Neuron (in vitro differentiated cells): Measurements from ENCODE around the gene COMMD8.
"Not testable (repeated sequence)": the region's sequence is repeated elsewhere in the genome, so short reads cannot be mapped to it uniquely, and the experiment has no call there.

Experiments
- H2AFZ ChIP-seq: one replicate; pipeline ENCODE4 v1.6.1; 2013; ENCODE audit warnings: low read depth, mild to moderate bottlenecking, inconsistent platforms, low read length, moderate library complexity
- H3K27me3 ChIP-seq: one replicate; pipeline ENCODE4 v1.6.1; 2013; ENCODE audit warnings: low read length; ENCODE audit not compliant: insufficient read depth
- H3K36me3 ChIP-seq: one replicate; pipeline ENCODE4 v1.6.1; 2013; ENCODE audit warnings: low read length; ENCODE audit not compliant: insufficient read depth
- H3K4me1 ChIP-seq: one replicate; pipeline ENCODE4 v1.6.1; 2013; ENCODE audit warnings: low read length; ENCODE audit not compliant: insufficient read depth
- H3K4me3 ChIP-seq: 2 replicates; pipeline ENCODE4 v1.5.1; 2013; ENCODE audit warnings: mild to moderate bottlenecking, low read length, moderate library complexity
- H3K9me3 ChIP-seq: one replicate; pipeline ENCODE4 v1.6.1; 2013; ENCODE audit warnings: low read length

Gene COMMD8

DNA sequence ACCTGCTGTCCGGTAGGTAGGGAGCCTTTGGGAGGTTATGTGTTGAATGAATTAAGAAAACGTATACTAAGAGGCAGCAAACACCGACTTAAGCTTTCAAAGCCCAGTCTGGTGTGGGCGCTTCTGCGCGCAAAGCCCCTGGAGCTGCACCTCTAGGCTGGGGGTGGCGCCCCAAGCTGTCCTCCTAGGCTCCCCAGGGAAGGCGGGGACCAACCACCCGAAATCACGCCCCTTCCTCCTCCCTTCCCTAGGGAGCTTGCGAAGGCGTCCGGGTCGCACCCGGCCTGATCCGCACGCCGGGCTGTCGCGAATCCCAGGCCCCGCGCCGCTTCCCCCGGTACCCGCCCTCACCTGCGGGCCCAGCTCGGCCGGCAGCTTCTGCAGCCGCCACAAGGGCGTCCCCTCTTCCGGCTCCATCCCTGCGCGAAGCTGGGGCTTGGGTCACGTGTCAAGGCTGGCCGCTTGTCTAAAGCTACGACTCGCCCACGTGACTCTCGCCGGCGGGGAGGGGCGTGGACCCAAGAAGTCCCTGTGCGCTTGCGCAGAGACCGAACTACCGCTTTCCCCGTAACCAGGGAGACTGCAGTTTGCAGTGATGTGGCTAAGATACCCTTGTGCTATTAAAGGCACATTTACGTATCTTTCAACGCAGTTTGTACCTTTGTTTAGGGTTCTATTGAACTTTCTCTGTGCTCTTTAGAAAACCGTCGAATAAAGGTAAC, at the start of gene COMMD8:
Gene COMMD8, minus strand, starts transcription at position 468 of the 722 bp plus-strand sequence. Its CDS starts 51 bp downstream, at position 417.
- Histone ChIP-seq H2AFZ (peak within 1 kb of the TSS; percentile 84), H3K4me1 (peaks cover 13% of the 10 kb centered on the region), H3K36me3 (peaks cover 9% of the 10 kb centered on the region), H3K27me3 (peaks cover 3% of the 10 kb centered on the region), H3K9me3 (no peaks in the 10 kb centered on the region), H3K4me3 (peak within 1 kb of the TSS; percentile 85)

DNA sequence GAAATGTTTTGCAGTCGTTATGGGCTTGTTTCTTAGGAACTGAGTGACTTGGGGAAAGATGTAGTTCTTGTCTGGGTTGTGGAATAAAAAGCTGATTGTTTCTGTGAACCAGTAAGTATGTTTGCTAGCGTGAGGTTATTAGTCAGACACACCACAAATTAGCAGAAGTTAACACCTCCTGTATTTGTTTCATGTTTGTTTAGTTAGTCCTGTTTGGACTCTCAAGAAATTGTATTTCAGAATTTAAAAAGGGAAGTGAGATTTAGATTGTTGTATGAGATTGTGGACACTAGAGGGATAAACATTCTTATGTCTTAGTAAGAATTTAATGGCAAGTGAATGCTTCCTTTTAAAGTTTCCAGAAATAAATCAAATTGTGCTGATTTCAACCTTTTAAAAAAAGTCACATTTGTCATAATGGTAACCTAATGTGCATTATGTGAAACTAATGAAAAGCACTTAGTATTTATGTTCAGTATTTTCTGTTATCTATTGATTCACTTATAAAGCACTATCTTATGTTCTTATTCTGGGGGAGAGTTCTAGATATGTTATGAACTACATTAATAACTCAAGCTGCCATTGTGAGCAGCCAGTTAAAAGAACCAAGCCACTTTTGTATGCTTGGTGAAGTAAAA, 47.1 kb upstream of the COMMD8 start:
- no peaks in the 10 kb centered on the region for H3K9me3 ChIP-seq
- no peaks in the 10 kb centered on the region for H3K36me3 ChIP-seq
- H3K4me1 ChIP-seq = peaks cover 10% of the 10 kb centered on the region
- H2AFZ ChIP-seq = no peak overlapping the region
- no peaks in the 10 kb centered on the region for H3K27me3 ChIP-seq
- H3K4me3 ChIP-seq = no peak overlapping the region

DNA sequence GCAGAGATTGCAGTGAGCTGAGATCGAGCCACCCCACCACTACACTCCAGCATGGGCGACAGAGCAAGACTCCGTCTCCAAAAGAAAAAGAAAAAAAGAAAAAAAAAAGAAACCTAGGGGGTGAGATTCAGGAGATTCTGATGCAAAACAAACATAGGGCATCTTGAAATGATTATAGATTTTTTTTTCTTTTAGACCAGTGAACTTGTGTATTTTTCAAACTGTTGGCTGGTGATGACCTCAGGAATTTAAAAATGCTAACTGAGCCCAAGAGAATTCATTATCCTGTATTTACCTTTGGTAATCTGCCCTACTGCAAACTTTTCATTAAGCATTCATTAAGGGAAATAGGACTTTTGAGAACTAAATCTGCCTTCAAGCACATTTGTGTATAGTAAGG, 42.2 kb upstream of the COMMD8 start:
- H3K36me3 ChIP-seq = no peaks in the 10 kb centered on the region
- no peaks in the 10 kb centered on the region for H3K27me3 ChIP-seq
- no peak overlapping the region for H2AFZ ChIP-seq
- H3K4me1 ChIP-seq = peaks cover 3% of the 10 kb centered on the region
- H3K4me3 ChIP-seq = no peak overlapping the region
- no peaks in the 10 kb centered on the region for H3K9me3 ChIP-seq

DNA sequence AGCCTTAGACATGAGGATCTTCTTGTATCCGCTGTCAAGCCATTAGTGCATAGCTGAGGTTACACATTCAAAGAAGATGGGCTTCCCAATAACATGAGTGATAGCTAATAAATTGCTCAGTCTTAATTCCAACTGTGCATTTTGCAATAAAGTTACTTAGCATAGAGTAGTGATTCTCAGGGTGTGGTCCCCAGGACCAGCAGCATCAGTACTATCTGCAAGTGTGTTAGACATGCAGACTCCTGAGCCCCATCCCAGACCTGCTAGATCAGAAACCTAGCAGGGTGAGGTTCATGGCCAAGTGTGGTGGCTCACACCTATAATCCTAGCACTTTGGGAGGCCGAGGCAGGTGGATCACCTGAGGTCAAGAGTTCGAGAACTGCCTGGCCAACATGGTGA, 41.6 kb upstream of the COMMD8 start:
- Histone ChIP-seq H3K36me3 (no peaks in the 10 kb centered on the region), H2AFZ (no peak overlapping the region)

GRCh38 chr4:47500776-47501175, 37.3 kb upstream of the COMMD8 start:
- Histone ChIP-seq H3K9me3 (no peaks in the 10 kb centered on the region), H3K36me3 (no peaks in the 10 kb centered on the region), H3K4me1 (no peaks in the 10 kb centered on the region), H3K4me3 (no peak overlapping the region), H2AFZ (no peak overlapping the region), H3K27me3 (no peaks in the 10 kb centered on the region)

More for the DNA sequence above, 41.6 kb upstream of the COMMD8 start:
- Histone ChIP-seq H3K27me3 (no peaks in the 10 kb centered on the region), H3K4me3 (no peak overlapping the region), H3K9me3 (no peaks in the 10 kb centered on the region), H3K4me1 (peaks cover 2% of the 10 kb centered on the region)

DNA sequence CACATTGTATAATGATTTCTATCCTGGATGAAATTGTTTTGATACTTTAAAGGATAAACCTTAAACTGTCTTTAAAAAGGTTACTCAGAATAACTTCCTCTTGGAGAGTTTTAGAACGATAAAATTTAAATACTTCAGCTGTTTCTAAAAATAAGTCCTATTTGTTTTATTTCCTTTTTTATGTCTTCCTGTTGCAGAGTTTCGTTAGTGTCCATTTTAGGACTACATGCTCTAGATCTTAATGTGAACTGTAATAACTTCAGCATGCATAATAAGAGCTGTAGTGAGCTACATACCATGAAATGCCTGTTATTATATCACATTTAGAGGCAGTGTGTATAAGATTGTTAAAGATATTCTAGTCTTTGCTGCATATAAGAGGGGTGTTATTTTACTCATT, 36.2 kb upstream of the COMMD8 start:
- Histone ChIP-seq H3K4me1 (no peaks in the 10 kb centered on the region), H3K27me3 (no peaks in the 10 kb centered on the region), H3K9me3 (no peaks in the 10 kb centered on the region), H2AFZ (no peak overlapping the region), H3K36me3 (no peaks in the 10 kb centered on the region), H3K4me3 (no peak overlapping the region)

GRCh38 chr4:47498899-47499298, 35.4 kb upstream of the COMMD8 start:
- Histone ChIP-seq H3K4me3 (no peak overlapping the region), H3K27me3 (no peaks in the 10 kb centered on the region), H3K9me3 (no peaks in the 10 kb centered on the region), H2AFZ (no peak overlapping the region), H3K4me1 (no peaks in the 10 kb centered on the region), H3K36me3 (no peaks in the 10 kb centered on the region)

DNA sequence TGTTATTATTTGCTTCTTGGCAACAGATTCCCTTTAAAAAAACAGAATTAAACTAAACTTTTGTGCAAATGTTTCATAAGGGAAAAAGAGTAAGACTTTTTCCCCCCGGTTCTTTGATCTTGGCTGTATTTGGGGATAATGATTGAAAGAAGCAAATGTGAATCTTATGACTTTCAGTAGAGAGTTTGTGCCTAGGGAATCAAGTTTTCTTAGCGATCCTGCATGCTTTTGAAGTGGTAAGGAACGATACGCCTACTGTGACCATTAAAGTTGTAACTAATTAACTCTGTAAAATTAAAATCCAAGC, 30.6 kb upstream of the COMMD8 start:
- Histone ChIP-seq H3K4me1 (no peaks in the 10 kb centered on the region), H3K27me3 (no peaks in the 10 kb centered on the region), H3K36me3 (no peaks in the 10 kb centered on the region), H3K9me3 (no peaks in the 10 kb centered on the region), H2AFZ (no peak overlapping the region), H3K4me3 (no peak overlapping the region)

- H3K36me3 ChIP-seq = no peaks in the 10 kb centered on the region
- H3K4me3 ChIP-seq = no peak overlapping the region
- no peaks in the 10 kb centered on the region for H3K4me1 ChIP-seq
- no peaks in the 10 kb centered on the region for H3K27me3 ChIP-seq
- no peak overlapping the region for H2AFZ ChIP-seq
- no peaks in the 10 kb centered on the region for H3K9me3 ChIP-seq
Measured at GRCh38 chr4:47493238-47494123, 30.0 kb upstream of the COMMD8 start.

DNA sequence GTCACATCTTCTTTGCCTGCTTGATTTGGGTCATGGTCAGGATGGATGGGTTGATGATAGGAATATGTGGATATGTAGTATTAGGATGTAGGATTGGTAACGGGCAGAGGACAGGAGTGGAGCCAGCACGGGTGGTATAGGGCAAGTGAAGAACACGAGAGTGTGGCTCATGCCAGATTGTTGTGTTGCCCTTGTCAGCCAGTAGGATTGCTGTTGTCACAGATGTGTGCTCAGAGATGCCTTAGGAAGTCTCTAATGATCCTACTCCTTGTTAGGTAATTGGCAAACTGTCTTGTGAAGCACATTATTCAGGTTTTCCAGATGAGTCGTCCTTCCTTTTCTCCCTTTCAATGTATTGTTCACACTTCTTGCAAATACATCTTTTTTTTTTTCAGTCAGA, 27.0 kb upstream of the COMMD8 start:
- Histone ChIP-seq H3K9me3 (no peaks in the 10 kb centered on the region), H2AFZ (no peak overlapping the region), H3K4me3 (no peak overlapping the region), H3K27me3 (peaks cover 3% of the 10 kb centered on the region), H3K4me1 (peaks cover 7% of the 10 kb centered on the region), H3K36me3 (no peaks in the 10 kb centered on the region)

- Histone ChIP-seq H3K4me1 (peaks cover 9% of the 10 kb centered on the region), H2AFZ (no peak overlapping the region), H3K36me3 (no peaks in the 10 kb centered on the region), H3K27me3 (peaks cover 3% of the 10 kb centered on the region), H3K9me3 (no peaks in the 10 kb centered on the region), H3K4me3 (no peak overlapping the region)
Measured at GRCh38 chr4:47488706-47489105, 25.2 kb upstream of the COMMD8 start.

DNA sequence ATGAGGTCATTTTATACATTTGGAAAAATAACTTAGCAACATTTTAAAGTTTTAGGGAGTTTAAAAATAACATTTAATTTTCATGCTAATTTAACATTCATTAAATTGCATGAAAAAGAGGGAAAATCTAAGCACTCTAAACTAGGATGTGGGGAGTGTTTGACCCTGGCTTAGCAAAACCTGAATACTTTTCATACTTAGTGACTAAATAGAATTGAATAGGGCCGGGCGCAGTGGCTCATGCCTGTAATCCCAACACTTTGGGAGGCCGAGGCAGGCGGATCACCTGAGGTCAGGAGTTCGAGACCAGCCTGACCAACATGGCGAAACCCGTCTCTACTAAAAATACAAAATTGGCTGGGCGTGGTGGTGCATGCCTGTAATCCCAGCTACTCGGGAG, 23.2 kb upstream of the COMMD8 start:
- not testable (repeated sequence) for H3K4me1 ChIP-seq, H2AFZ ChIP-seq, H3K9me3 ChIP-seq, H3K27me3 ChIP-seq, H3K4me3 ChIP-seq, H3K36me3 ChIP-seq

DNA sequence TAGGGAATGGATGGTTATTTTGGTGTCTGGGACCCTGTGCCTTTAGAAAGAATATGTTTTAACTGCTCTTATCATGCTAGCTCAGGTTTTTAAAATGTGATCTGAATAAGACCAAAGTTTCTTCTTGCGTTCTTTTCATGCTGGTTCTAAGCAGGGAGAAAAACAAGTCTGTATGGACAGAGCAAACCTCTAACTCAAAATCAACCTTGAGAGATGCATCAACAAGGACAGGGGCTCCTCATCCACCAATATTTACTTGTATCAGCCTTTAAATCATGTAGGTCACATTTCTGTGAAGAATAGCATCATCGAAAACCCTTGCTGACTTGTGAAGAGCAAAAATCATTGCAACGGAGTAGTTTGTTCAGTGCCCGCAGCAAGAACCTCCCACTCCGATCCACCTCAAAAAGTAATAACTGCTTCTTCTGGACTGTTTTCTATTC, 22.8 kb upstream of the COMMD8 start:
- Histone ChIP-seq H3K9me3 (no peaks in the 10 kb centered on the region), H3K36me3 (no peaks in the 10 kb centered on the region), H3K4me3 (peak overlapping the region; percentile 54), H3K4me1 (peaks cover 9% of the 10 kb centered on the region), H3K27me3 (peaks cover 10% of the 10 kb centered on the region), H2AFZ (peak overlapping the region; percentile 72)
